ENCODE data around the gene RAB8B.

- TF ChIP-seq CTCF (tag by site-specific recombination; IDR thresholded peaks at IDR 0.05), result no peak
- no peak for TF ChIP-seq ZBTB17 (tag by site-specific recombination; IDR thresholded peaks at IDR 0.05)
- no peak for TF ChIP-seq ZNF138 (tag by site-specific recombination; IDR thresholded peaks at IDR 0.05; ENCODE audit: borderline replicate concordance)
Observed at GRCh38 chr15:63231706-63232105, 42.3 kb downstream of the RAB8B start.
